HCEC 1CT (cell line): ENCODE measurements around the gene SLC49A3.
"Not testable (repeated sequence)": the region's sequence is repeated elsewhere in the genome, so short reads cannot be mapped to it uniquely, and the experiment has no call there.

ENCODE experiments used
- DNase-seq: peaks from one replicate; pipeline ENCODE4 v3.0.0-alpha.2; 2017

Gene SLC49A3

DNA sequence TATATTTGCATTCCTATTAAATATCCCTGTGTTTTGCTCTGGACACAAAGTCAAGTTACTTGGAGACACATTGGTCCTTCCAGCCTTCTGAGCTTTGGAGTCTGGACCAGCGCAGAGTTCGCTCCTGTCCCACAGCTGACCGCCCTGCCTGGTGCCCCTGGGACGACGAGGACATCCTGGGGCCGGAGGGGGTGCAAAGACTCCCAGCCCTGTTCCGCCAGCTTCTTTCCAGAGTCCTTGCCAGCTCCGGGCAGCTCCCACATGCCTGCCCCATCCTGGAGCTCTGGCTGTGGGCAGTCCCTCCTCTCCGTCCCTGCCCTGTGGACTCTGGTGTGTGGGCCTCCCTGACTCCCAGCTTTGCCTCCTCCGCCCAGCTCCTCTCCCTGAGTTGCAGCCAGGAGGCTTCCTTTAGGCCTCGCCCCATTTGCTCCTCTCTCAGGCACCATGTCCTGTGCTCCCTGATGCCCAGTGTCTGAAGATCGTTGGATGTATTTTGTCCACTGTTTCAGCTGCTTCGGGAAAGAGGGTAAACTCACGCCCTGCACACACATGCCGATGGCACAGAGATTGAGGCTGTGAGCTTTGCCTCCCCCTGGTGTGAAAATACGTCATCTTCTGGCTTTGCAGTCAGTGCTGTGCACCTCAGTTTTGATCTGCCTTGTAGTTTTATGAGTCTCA, 11.8 kb upstream of the SLC49A3 start:
- DNase-seq, result no peak

GRCh38 chr4:699816-700580, 11.0 kb upstream of the SLC49A3 start:
- DNase-seq, result no peak

- DNase-seq, result not testable (repeated sequence)
Observed at GRCh38 chr4:694341-694940, 5.5 kb upstream of the SLC49A3 start.

- no peak for DNase-seq
Observed at GRCh38 chr4:692771-693554, 4.0 kb upstream of the SLC49A3 start.

- DNase-seq, result no peak
Observed at GRCh38 chr4:689723-690122, 772 bp upstream of the SLC49A3 start.

DNA sequence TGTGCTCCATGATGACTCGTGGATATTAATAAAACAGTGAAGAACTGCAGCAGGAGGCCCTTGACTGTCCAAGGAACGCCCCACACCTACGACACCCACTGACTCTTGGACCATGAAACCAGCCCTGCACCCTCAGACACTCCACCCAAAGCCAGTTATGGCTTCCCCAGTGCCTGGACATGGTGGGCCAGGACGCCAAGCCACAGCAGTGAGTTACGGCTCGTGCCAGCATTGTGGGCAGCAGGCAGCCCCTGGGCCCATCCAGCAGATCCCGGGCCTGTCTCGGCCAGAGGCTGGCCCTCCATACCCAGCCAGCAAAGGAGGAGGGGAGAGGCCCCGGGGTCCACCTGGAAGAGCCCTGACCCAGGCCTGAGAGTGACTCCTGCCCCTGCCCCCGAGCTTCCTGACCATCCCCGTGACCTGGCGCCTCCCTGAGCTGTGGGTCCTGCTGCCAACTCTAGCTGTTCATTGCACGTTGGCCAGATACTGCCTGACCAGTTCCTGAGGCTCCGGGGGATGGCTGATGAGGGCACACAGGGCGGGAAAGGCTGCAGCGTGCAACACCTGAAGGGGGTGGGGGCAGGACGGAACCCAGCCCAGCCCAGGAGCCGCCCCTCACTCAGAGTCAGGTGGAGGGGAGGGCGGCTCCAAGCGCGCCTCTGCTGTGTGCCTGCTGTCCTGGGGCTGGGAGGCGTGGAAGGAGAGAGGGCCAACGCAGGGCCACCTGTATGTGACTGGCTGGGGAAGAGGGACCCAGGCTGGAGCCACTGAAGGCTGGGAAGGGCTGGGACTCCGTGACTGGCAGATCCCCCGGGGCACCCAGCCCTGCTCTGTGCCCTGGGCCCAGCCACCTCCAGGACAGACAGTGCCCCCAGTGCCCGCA, 739 bp downstream of the SLC49A3 start:
- no peak for DNase-seq

DNA sequence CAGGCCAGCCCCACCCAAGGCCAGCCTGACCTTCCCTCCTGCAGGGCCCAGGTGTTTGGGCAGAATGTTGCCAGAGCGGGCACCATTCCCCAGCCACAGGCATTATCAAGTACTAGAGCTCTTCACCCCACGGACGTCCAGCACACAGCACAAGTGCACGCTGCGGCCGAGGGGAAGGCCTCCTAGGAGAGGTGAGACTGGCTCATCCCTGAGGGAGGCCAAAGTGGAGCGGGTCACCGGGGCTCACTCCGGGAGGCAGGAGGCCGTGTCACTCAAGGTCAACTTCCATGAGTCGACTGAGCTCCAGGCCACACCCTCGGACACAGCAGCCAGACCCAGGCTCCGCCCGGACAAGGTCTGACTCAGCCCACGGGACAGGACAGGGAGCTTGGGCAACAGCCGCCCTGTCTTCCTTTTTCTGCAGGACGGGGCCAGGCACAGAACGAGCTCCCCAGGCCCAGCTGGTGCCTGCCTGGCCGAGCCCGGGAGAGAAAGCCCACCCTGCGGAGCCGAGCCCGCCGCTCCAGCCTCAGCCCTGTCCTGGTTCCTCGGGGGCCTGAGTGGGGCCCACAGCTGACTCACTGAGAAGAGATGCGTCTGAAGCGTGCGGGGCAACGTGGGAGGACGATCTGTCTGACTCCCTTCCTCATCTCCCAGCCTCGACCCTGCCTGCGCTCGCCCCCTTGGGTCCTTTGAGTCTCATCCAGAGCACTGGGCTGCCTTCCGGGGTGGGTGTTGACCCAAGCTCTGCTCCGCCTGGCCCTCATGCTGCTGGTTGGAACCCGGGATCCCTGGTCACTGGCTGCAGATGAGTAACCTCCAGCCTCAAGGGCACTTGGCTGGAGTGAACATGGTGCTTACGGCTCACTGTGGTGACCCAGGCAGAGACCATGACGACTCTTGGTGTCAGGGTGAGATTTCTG, 1.6 kb downstream of the SLC49A3 start:
- peak; percentile 88 for DNase-seq

GRCh38 chr4:686413-687040, 2.4 kb downstream of the SLC49A3 start:
- DNase-seq, result no peak

DNA sequence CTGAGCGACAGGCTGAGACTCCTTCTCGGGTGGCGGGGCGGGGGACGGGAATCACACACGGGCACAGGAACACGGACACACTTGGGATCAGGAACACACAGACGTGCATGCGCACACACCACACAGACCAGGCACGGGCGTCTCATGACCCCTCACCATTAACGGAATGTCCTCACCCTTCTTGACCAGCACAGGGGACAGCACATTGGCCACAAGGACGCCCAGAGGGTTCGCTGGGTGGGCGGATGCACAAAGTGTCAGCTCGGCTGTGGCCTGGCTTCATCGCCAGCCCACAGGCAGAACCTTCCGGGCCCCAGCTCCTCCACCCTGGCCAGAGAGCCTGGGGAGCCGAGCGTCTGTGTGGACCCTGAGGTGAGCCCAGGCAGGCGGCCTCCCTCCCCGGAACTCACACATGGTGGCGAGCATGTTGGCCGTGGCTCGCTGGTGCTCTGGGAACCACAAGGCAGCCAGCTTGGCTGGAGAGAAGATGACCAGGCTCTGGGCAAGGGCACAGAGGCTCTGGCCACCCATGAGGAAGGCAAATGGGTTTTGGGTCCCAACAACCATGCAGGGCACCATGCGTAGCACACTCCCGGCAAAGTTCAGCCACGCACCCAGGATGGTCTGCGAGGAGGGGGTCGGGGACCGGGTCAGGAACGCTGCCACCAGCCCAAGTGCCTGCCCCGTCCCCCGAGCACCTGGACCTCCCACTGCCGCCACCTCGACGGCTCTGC, 3.1 kb downstream of the SLC49A3 start:
- no peak for DNase-seq

DNA sequence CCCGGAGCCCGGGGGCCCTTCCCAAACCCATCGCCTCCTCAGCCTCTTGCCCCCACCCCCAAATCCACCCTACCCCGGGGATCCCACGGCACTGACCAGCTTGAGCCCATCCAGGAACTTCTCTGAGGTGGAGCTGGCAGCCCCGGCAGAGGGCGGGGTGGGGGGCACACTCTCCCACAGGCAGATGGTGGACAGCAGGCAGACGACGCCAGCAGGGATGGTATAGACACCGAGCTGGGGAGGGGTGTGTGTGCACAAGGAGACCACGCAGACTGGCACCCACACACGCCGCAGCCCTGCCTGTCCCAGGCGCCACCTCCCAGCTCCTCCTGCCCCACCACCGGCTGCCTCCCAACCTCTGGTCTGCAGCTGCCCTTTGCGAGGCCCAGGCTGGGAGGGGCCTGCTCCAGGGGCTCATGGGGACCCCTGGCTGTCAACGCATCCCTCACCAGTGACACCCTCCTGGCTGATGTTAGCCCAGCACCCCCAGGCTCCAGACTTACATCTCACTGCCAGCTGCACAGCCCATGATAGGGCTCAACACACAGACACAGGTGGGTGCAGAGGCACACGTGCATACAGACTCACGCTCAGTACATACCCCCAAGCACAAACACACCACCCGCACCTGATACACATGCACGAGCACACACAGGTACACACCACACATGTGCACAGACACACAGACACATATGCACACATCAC, 4.2 kb downstream of the SLC49A3 start:
- no peak for DNase-seq

DNA sequence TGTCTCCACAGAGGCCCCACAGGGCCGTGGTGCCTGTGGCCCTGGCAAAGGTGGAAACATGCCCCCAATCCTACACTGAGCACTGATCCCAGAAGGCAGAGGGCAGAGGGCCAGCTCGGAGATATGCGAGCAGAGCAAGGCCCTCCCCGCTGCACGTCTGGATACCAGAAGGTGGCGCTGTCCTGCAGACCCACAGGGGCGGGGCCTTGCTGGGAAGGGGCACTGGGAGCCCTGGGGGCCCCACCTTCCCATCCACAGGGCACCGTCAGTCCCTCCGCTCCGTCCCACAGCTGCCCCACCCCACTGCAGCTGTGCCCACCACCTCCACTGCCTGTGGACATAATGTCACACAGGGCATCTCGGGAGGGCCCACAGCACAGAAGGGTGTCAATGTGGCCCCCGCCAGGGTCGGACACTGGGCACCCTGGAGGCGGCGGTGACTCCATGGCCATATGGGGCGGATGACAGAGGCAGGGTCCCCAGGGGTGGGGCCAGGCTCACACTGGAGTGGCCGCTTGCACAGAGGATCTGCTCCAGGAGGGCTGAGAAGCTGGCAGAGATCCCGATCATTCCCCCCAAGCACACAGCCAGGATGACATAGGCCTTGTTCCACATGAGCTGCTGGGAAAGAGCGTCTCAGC, 4.8 kb downstream of the SLC49A3 start:
- peak; percentile 19 for DNase-seq

GRCh38 chr4:683247-683897, 5.6 kb downstream of the SLC49A3 start:
- no peak for DNase-seq

DNA sequence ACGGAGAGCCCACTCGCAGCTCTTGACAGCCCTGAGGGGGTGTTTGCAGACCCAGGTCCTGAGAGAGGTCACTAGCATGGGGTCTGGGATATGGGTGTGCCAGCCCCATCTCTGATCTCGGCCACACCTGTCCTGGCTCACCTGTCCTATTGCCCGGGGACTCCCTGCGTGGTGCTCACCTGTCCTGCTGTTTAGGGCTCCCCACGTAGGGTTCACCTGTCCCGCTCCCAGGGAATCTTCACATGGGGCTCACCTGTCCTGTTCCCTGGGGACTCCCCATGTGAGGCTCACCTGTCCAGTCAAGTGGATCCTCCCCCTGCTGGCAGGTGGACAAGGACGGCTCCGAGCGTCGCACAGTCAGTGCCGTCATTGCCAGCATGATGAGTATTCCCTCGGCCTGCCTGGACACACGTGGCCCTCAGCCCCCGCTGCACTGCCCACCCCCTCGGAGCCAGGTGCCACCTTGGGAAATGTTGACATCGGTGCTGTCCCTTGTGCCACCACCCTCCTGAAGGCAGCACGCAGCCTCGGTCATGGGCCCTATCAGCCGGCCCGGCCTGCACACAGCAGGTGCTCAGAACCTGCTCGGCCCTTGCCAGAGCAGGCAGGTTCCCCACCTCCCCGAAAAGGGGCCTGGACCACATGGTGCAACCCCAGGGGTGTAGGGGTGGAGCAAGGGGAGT, 6.3 kb downstream of the SLC49A3 start:
- DNase-seq, result no peak

DNA sequence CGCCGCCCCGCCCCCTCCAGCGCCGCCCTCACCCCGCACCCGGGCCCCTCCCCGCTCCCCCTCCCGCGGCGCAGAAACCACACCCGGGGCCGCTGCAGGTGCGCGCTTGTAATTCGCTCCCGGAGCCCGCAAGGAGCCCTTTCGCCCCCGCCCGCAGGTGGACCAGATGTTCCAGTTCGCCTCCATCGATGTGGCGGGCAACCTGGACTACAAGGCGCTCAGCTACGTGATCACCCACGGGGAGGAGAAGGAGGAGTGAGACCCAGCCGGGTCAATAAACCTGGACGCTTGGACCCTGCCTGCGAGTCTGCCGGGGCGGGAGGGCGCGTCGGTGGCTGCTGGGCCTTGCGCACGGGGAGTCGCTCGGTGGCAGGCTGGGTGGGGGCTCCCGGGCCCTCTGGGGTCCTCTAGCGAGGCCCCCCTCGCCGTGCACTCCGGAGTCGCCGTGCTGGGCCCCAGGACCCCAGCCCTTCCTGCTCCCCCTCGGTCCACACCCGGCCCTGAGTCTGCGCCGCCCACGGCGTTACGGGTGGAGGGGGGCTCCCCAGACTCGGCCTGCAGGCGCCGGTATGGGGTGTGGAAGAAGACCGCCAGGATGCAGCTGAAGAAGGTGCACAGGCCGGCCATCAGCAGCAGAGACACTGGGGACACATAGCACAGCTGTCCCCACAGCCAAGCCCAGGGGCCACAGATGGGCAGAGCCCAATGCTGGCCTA, 7.1 kb downstream of the SLC49A3 start:
- DNase-seq, result no peak

DNA sequence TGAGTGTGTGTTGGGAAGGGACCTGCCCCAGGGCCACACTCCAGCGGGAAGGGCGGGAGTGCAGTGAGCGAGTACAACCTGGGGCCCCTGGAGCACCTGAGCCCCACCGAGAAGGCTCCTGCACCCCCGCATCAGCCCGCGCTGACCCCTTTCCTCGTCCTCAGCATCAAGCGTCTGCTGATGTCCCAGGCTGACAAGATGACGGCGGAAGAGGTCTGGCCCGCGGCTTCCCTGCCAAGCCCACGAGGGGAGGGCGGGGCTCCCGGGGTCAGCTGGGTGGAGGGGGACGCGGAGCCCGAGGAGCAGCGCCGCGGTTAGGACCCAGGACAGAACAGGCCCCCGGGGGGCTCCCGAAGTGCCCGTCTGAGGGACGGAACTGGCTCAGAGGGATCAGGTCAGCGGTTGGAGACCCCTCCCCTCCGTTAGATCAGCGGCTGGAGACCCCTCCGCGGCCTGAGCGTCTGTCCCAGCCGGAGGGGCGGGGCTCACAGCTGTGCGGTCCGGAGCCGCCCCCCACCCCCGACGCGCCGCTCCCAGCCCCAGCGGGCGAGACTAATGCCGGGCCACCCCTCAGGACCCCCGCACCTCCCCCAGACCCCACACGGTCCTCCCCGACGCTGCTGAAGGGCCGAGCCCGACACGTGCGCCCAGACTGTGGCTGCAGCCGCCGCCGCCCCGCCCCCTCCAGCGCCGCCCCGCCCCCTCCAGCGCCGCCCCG, 7.9 kb downstream of the SLC49A3 start:
- DNase-seq, result no peak

DNA sequence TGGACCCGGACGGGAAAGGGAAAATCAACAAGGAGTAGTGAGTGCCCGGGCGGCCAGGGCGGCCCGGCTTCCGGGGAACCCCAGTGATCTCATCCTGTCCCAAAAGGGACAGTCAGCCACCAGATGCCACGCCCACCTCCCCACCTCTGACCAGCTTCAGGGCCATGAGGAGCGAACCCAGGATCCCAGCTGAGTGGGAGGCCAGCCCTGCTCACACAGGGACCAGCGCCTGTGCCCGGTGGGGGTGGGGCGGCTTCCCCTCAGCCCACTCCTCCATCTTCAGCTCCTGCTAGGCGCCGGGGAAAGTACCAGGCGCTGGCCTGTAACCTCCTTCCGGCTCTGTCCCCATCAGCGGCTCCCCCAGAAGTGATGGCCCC, 8.4 kb downstream of the SLC49A3 start:
- DNase-seq, result no peak
